ENCODE data around the gene UBQLN4.

The UBQLN4 gene

DNA sequence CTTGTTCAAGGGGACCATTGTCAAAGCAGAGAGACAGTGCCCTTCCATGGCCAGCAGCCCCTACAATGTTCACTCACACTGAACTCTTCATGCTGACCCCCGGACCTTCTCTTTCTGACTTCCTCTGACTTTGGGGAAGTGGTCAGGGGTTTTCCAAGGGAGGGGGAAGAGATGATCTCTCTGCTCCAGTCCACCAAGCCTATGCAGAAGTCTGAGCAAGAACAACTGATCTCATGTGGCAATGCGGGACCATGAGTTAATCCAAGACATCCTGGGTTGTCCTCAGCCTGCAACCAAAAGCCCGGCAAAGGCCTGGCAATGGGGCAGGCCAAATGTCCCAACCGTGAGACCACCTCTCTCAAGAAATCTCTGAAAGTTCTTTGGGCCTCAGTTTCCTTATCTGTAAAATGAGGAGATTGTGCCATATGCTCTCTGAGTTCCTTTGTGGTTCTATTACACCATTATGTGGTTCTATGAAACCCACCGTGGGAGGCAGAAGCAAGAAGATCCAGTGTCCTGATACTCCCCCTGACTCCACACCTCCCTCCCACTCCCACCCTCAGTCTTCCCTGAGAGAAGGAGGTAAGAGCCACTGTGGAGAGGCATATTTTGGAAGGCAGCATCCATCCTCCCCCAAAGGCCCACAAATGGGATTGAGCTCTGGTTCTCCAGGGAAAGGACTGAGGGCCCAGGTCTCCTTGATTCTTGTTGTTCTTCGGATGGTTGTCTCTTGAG lies 63.4 kb downstream of the UBQLN4 start:
- TF ChIP-seq, protein P1, sequence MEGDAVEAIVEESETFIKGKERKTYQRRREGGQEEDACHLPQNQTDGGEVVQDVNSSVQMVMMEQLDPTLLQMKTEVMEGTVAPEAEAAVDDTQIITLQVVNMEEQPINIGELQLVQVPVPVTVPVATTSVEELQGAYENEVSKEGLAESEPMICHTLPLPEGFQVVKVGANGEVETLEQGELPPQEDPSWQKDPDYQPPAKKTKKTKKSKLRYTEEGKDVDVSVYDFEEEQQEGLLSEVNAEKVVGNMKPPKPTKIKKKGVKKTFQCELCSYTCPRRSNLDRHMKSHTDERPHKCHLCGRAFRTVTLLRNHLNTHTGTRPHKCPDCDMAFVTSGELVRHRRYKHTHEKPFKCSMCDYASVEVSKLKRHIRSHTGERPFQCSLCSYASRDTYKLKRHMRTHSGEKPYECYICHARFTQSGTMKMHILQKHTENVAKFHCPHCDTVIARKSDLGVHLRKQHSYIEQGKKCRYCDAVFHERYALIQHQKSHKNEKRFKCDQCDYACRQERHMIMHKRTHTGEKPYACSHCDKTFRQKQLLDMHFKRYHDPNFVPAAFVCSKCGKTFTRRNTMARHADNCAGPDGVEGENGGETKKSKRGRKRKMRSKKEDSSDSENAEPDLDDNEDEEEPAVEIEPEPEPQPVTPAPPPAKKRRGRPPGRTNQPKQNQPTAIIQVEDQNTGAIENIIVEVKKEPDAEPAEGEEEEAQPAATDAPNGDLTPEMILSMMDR (IDR thresholded peaks at IDR 0.05; ENCODE audit: low read depth, low read length, missing control alignments): no peak
- no peak overlapping the region for H3K4me3 ChIP-seq (ENCODE audit: low read depth, low read length)
- no peak for DNase-seq (ENCODE audit: low read depth)

DNA sequence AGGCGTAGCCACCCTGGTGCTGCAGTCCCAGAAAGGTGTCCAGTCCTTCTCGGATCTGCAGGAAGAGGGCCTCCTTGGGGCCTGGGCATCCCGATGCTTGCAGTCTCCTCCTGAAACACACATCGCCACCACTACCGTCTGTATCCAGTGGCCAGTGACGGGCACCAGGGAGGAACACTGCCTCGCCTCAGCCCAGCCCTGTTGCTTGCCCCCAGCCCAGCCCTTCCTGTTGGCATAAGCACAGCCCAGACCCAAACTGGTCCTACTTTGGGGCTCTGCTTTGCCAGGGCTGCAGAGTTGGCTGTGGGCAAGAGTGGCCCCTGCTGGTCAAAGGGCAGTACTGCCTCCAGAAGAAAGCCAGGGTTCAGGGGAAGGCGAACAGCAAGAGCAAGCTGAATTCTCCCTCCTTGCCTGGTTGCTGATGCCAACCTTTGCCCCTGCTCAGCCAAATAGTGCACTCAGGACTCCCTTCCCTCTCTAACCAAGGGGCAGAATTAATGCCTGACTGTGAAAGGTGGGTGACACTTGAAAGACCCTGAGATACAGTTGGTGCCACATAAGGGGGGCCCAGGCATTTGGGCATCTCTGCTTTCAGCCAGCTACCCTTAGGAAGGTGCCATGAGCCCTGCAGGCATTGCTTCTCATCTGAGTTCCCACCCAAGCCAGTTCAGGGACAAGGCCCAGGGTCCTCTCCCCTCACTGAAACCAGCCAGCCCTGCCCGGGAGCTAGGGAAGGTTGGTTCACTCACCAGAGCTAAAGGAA lies 64.2 kb downstream of the UBQLN4 start:
- TF ChIP-seq, protein P1 (IDR thresholded peaks at IDR 0.05; ENCODE audit: low read depth, low read length, missing control alignments): peak; percentile 99
- H3K4me3 ChIP-seq (ENCODE audit: low read depth, low read length): no peak overlapping the region
- no peak for DNase-seq (ENCODE audit: low read depth)

Data from GM12864 (cell line).